WI38 (cell line): Measurements from ENCODE around the gene LCMT2.

ENCODE experiments used
- H3K4me3 ChIP-seq: 2 replicates; pipeline ENCODE4 v1.5.1; 2011; ENCODE audit warnings: low read depth, mild to moderate bottlenecking, control low read depth, low read length
- TF ChIP-seq, protein P1 (sequence below): IDR thresholded peaks from 2 replicates; pipeline ENCODE4 v1.5.1; 2012; ENCODE audit warnings: low read depth, mild to moderate bottlenecking, control low read depth, low read length

Gene LCMT2

DNA sequence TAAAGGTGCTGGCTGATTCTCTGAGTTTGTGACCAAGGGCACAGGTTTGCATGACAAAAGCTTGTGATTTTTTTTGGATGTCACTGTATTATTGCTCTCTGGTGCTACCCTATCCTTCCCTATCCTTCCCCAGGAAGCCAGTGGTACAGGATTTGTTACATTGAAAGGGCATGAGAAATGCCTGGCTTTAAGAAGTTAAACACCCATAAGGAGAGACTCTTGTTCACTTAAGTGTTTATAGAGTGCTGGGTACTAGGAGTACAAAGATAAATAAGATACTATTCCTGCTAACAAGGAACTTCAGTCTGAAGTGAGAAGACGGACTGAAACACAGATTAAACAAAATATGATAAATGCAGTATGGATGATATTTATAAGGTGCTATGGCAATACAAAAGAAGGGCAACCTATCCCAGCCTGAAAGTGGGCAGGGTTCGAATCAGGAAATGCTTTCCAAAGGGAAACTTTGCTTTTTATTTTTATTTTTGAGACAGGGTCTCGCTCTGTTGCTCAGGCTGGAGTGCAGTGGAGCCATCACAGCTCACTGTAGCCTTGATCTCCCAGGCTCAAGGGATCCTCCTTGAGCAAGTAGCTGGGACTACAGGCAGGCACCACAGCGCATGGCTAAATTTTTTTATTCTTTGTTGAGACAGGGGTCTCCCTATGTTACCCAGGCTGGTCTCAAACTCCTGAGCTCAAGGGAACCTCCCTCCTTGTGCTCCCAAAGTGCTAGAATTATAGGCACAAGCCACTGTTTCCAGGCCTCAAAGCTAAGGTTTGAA, 11.2 kb downstream of the LCMT2 start:
- H3K4me3 ChIP-seq = no peak overlapping the region
- TF ChIP-seq, protein P1, sequence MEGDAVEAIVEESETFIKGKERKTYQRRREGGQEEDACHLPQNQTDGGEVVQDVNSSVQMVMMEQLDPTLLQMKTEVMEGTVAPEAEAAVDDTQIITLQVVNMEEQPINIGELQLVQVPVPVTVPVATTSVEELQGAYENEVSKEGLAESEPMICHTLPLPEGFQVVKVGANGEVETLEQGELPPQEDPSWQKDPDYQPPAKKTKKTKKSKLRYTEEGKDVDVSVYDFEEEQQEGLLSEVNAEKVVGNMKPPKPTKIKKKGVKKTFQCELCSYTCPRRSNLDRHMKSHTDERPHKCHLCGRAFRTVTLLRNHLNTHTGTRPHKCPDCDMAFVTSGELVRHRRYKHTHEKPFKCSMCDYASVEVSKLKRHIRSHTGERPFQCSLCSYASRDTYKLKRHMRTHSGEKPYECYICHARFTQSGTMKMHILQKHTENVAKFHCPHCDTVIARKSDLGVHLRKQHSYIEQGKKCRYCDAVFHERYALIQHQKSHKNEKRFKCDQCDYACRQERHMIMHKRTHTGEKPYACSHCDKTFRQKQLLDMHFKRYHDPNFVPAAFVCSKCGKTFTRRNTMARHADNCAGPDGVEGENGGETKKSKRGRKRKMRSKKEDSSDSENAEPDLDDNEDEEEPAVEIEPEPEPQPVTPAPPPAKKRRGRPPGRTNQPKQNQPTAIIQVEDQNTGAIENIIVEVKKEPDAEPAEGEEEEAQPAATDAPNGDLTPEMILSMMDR = no peak

GRCh38 chr15:43317566-43318184, 12.7 kb downstream of the LCMT2 start:
- no peak overlapping the region for H3K4me3 ChIP-seq
- TF ChIP-seq, protein P1 = no peak

DNA sequence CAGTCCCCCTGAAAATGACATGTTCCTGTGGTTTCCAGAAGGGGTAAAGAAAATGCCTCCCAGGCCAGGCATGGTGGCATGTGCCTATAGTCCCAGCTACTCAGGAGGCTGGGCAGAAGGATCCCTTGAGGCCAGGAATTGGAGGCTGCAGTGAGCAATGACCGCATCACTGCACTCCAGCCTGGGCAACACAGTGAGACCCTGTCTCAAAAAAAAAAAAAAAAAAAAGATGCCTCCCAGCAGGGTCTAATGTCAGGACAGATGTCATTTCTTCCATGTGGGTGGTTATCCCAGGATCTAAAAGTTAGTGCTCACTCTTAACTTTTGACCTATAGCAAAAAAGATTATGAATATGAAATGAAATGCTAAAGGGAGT, 13.4 kb downstream of the LCMT2 start:
- TF ChIP-seq, protein P1 = no peak
- H3K4me3 ChIP-seq = no peak overlapping the region

DNA sequence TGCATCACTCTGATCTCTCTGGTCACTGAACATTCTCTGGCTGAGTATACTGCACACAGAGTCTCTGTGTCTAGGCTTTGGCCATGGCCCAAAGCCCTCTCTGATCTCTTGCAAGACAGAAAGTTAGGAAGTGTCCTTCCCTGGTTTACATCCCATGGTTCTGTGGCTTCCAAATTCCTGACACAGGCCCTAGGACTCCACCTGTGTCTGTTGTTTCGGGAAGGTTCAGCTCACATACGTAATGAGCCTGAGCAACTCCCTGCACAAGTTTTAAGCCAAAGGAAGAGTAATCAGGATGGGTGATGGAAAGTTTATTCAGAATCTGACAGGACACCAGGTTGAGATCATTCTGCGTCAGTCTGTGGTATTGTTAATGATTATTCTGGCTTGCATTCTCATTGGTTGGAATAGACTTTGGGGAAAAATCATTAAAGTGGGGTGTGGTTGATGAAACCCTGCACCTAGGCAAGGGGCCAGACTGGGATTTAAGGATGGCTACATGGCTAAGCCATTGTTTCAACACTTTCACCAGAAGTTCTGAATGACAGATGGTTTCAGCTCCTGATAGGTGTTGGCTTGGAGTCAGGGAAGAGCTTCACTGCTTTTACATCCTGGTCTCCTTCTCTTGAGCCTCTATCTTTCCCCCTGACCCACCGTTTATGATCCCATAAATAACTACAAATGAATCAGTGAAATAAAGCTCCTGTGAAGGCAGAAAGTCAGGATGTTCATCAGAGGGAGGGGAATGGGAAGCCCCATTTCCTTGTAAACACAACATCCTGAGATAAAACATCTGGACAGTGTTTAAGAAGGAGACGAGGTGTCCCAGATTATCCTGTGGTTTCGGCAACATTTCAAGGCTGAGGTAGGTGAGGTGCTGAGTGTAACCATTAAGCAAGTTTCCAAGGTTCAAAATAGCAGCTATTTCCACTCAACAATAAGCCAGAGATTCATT, 14.1 kb downstream of the LCMT2 start:
- TF ChIP-seq, protein P1 = no peak

DNA sequence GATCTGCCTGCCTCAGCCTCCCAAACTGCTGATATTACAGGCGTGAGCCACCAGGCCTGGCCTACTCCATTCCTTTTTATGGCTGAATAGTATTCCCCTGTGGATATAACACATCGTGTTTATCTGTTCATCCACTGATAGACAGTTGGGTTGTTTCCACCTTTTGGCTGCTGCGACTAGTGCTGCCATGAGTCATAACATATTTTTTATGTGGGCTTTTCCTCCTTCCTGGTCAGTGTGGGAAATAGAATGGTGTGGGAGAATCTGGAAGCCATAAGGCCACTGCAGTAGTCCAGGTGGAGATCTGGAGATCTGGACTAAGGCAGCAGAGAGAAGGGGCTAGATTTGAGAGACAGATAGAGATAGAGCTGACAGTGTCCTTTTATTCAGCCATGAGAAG, 16.2 kb downstream of the LCMT2 start:
- TF ChIP-seq, protein P1 = no peak
- no peak overlapping the region for H3K4me3 ChIP-seq

More for the DNA sequence above, 14.1 kb downstream of the LCMT2 start:
- no peak overlapping the region for H3K4me3 ChIP-seq

GRCh38 chr15:43312378-43312777, 18.0 kb downstream of the LCMT2 start:
- TF ChIP-seq, protein P1 = no peak
- H3K4me3 ChIP-seq = no peak overlapping the region
